NB4 (cell line): ENCODE results near the gene RSAD1.

Experiments
- DNase-seq: peaks from one replicate; pipeline ENCODE4 v3.0.0; 2010; ENCODE audit warnings: low read depth
- H3K4me3 ChIP-seq: one replicate; pipeline ENCODE4 v1.5.1; 2011; ENCODE audit warnings: mild to moderate bottlenecking, low read depth, low read length, moderate library complexity
- CTCF ChIP-seq: IDR thresholded peaks from one replicate; pipeline ENCODE4 v1.5.1; 2012; ENCODE audit warnings: low read depth, low read length
- MAX ChIP-seq: IDR thresholded peaks from 2 replicates; pipeline ENCODE4 v1.6.1; 2011; ENCODE audit warnings: low read depth, low read length
- MYC ChIP-seq: IDR thresholded peaks from 2 replicates; pipeline ENCODE4 v1.6.1; 2011; ENCODE audit warnings: low read depth, low read length
- POLR2A ChIP-seq: IDR thresholded peaks from 2 replicates; pipeline ENCODE4 v1.6.1; 2011; ENCODE audit warnings: mild to moderate bottlenecking; ENCODE audit not compliant: insufficient read length; ENCODE audit errors: extremely low read depth

The RSAD1 gene

GRCh38 chr17:50534979-50535326 lies 56.3 kb downstream of the RSAD1 start:
- no peak for TF ChIP-seq MAX
- TF ChIP-seq POLR2A, result no peak
- no peak for TF ChIP-seq CTCF
- no peak for TF ChIP-seq MYC
- no peak overlapping the region for H3K4me3 ChIP-seq
- DNase-seq, result no peak

GRCh38 chr17:50535407-50535806 lies 56.7 kb downstream of the RSAD1 start:
- TF ChIP-seq MYC (no peak), POLR2A (no peak), MAX (no peak), CTCF (no peak)
- DNase-seq, result no peak
- no peak overlapping the region for H3K4me3 ChIP-seq
